Neutrophil (primary cell): Measurements from ENCODE around the gene FAM120A.
A peak's percentile ranks its signal among the peaks of the same experiment; 100 is the strongest.

ENCODE experiments used
- H3K27ac ChIP-seq: fragments of 200-600 bp; sonication (generic); 2 replicates; pipeline ENCODE4 v1.5.1; 2016; ENCODE audit warnings: mild to moderate bottlenecking, moderate library complexity
- H3K27me3 ChIP-seq: fragments of 200-600 bp; sonication (generic); 2 replicates; pipeline ENCODE4 v1.6.0; 2016; ENCODE audit warnings: mild to moderate bottlenecking
- H3K36me3 ChIP-seq: fragments of 200-600 bp; sonication (generic); 2 replicates; pipeline ENCODE4 v1.5.1; 2017
- H3K4me1 ChIP-seq, 2 experiments: fragments of 200-600 bp in 1 of 2; sonication (generic) in 1 of 2; 1 replicate in 1 of 2; 2 replicates in 1 of 2; pipeline versions ENCODE4 v1.5.1 to v1.6.1; 2013 to 2016; ENCODE audit warnings: low read depth in 1 of 2, low read length in 1 of 2, mild to moderate bottlenecking in 1 of 2, moderate library complexity in 1 of 2; ENCODE audit not compliant: control insufficient read depth in 1 of 2, insufficient read depth in 1 of 2
- H3K4me3 ChIP-seq, 2 experiments: fragments of 200-600 bp in 1 of 2; sonication (generic) in 1 of 2; 1 replicate in 1 of 2; 2 replicates in 1 of 2; pipeline ENCODE4 v1.5.1; 2013 to 2016; ENCODE audit warnings: low read depth in 1 of 2, low read length in 1 of 2, mild to moderate bottlenecking in 1 of 2, moderate library complexity in 1 of 2
- H3K9me3 ChIP-seq: fragments of 200-600 bp; sonication (generic); 2 replicates; pipeline ENCODE4 v1.5.1; 2016
- TF ChIP-seq, protein P1 (sequence below): fragments of 200-600 bp; sonication (generic); IDR thresholded peaks from 2 replicates; pipeline ENCODE4 v1.5.1; 2016; ENCODE audit warnings: antibody characterized with exemption

FAM120A gene

DNA sequence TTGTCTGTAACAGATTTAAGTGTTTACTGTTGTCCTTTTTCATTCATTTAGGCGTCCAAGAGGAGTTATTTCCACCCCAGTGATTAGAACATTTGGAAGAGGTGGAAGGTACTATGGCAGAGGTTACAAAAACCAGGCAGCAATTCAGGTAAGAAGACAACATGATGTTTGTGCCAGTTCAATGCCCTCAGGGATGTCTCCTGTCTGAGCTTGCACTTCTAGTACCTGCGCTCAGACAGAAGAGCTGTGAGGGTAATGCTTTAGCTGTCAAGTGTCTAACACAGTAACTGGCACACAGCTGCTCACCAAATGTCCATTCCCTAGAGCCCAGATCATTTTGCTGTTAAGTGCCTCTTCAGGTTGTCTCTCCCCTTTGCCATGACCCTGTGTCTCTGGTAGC lies 110.7 kb downstream of the FAM120A start:
- TF ChIP-seq, protein P1, sequence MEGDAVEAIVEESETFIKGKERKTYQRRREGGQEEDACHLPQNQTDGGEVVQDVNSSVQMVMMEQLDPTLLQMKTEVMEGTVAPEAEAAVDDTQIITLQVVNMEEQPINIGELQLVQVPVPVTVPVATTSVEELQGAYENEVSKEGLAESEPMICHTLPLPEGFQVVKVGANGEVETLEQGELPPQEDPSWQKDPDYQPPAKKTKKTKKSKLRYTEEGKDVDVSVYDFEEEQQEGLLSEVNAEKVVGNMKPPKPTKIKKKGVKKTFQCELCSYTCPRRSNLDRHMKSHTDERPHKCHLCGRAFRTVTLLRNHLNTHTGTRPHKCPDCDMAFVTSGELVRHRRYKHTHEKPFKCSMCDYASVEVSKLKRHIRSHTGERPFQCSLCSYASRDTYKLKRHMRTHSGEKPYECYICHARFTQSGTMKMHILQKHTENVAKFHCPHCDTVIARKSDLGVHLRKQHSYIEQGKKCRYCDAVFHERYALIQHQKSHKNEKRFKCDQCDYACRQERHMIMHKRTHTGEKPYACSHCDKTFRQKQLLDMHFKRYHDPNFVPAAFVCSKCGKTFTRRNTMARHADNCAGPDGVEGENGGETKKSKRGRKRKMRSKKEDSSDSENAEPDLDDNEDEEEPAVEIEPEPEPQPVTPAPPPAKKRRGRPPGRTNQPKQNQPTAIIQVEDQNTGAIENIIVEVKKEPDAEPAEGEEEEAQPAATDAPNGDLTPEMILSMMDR, result no peak
- H3K4me1 ChIP-seq, result peaks cover 8 to 13% of the 10 kb centered on the region in 2 experiments
- peaks cover 3% of the 10 kb centered on the region for H3K9me3 ChIP-seq
- no peak overlapping the region for H3K4me3 ChIP-seq
- H3K27ac ChIP-seq, result no peak overlapping the region
- no peaks in the 10 kb centered on the region for H3K27me3 ChIP-seq
- H3K36me3 ChIP-seq, result peaks cover 79% of the 10 kb centered on the region

DNA sequence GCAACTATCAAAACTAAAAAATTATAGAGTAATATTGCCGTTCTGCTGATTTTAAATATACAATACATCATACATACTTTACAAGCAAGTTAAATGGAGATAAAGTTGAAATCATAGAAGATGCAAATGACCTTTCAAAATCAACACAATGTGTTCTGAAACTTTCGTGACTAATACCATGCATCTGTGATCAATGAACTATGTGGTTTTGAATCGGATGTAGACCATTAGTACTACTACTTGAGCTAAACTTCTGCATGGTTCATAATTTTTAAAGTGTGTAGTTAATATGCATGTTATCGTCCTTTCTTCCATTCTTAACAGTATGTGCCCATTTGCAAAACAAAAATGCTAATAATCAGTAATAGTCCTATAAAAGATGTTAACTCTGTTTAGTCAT lies 113.6 kb downstream of the FAM120A start:
- Histone ChIP-seq H3K4me1 (peaks cover 34 to 40% of the 10 kb centered on the region in 2 experiments), H3K4me3 (no peak overlapping the region), H3K9me3 (no peaks in the 10 kb centered on the region), H3K27me3 (no peaks in the 10 kb centered on the region), H3K36me3 (peaks cover 50% of the 10 kb centered on the region), H3K27ac (no peak overlapping the region)
- TF ChIP-seq, protein P1, result no peak

DNA sequence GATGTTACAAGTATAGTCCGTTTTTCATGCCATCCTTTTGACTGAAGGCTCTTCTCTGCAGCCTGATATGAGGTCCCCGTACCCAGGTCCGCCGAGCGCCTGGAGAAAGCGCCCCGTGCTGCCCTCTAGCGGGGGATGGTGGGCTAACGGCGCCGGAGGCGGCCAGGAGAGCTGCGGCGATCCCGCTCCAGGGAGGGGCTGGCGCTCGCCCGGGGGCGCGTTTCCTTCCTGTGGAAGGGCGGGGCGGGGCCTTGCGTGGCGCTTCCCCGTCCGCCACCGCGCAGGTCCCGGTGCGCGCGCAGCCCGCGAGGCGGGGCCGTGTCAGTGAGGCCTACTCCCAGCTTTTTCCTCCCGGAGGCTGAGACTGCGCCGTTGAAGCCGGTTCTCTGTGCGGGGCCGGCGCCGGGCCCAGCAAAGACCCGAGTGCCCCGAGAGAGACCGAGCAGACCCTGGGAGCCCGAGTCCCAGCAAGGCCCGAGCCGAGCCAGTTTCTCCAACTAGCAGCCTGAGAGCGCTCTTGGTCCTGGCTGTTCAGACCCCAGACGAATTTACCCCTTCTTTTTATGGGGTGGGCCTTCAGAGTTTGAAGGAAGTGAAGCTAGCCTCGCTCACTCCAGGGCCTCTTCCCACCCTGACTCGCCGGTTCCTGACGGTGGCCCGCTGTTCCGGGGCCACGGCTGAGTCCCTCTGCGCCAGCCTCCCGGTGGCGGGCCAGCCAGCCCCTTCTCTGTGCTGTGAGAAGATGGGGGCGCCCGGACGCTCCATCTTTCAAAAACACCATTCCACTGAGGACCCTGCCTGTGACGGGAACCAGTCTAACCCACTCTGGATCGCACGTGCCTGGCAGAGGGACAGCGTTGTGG lies 115.2 kb downstream of the FAM120A start:
- Histone ChIP-seq H3K36me3 (peaks cover 37% of the 10 kb centered on the region), H3K4me3 (peak overlapping the region; percentile 76 to 85), H3K9me3 (no peaks in the 10 kb centered on the region), H3K4me1 (peaks cover 35 to 42% of the 10 kb centered on the region in 2 experiments), H3K27me3 (no peaks in the 10 kb centered on the region), H3K27ac (peak overlapping the region; percentile 96)
- TF ChIP-seq, protein P1, result peak; percentile 100

DNA sequence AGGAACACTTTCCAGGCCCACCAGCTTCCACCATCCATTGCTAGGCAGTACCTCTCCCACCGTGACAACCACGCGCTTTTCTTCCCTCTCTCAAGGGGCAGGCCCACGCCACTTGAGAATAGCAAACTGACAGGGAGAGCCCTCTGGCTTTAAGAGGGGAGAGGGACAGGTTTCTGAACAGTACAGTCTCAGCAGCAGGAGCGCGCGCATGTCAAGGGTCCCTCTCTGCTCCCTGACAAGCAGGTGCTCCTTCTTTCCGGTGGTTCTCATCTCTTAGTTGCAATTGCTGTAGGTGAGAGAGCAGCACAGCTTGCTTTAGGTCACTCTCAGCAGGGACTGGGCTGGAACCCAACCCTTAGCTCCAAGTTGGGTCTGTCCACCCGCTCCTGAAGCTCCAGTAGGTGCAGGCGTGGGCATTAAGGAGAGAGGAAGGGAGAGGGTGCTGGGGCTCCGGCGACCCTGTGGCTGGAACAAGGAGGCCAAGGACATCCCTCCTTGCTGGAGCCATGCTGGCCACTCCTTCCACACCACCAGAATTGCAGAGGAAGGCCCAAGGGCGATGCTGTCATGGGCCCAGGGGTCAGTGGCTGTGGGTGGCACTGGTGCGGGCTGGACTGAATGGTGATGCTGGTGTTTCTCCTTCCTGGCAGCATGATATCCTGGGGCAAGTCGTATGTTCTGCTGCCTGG lies 115.9 kb downstream of the FAM120A start:
- H3K27me3 ChIP-seq, result no peaks in the 10 kb centered on the region
- H3K4me3 ChIP-seq, result peak overlapping the region; percentile 76 to 85
- peak overlapping the region; percentile 96 for H3K27ac ChIP-seq
- H3K36me3 ChIP-seq, result peaks cover 29% of the 10 kb centered on the region
- no peaks in the 10 kb centered on the region for H3K9me3 ChIP-seq
- peaks cover 35 to 42% of the 10 kb centered on the region in 2 experiments for H3K4me1 ChIP-seq
- TF ChIP-seq, protein P1, result no peak

DNA sequence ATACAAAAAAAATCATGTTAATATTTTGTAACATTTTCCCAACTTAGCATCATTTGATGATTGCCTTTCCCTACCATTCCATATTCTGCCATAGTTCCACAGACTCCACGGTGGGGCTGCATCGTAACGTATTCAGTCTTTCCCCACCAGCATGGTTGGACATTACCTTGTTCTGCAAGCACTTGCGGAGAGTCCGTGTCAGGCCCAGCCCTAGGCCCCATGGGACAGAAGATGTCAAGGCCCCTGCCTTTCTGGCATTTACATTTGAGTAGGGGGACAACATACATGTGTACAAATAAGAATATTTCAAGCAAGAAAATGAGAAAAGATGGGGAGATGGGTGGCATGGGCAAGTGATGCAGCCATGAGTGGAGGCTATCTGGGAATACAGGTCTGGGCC lies 116.7 kb downstream of the FAM120A start:
- H3K36me3 ChIP-seq, result peaks cover 21% of the 10 kb centered on the region
- no peaks in the 10 kb centered on the region for H3K9me3 ChIP-seq
- TF ChIP-seq, protein P1, result no peak
- peak overlapping the region; percentile 75 for H3K27ac ChIP-seq
- no peak overlapping the region for H3K4me3 ChIP-seq
- H3K4me1 ChIP-seq, result peaks cover 35 to 42% of the 10 kb centered on the region in 2 experiments
- no peaks in the 10 kb centered on the region for H3K27me3 ChIP-seq
